Choroid plexus epithelial cell (primary cell): ENCODE results near the gene OIT3.
"Not testable (repeated sequence)": the region's sequence is repeated elsewhere in the genome, so short reads cannot be mapped to it uniquely, and the experiment has no call there.

ENCODE experiments used
- DNase-seq: peaks from one replicate; pipeline ENCODE4 v3.0.0-alpha.2; 2010; ENCODE audit warnings: low read depth
- H3K4me3 ChIP-seq: 2 replicates; pipeline ENCODE4 v1.5.1; 2011; ENCODE audit warnings: low read depth, mild to moderate bottlenecking, control low read depth, low read length, moderate library complexity
- TF ChIP-seq, protein P1 (sequence below): conservative IDR thresholded peaks from 2 replicates; pipeline ENCODE4 v1.5.1; 2011; ENCODE audit warnings: low read depth, mild to moderate bottlenecking, control low read depth, inconsistent platforms, low read length, moderate library complexity

Gene OIT3

DNA sequence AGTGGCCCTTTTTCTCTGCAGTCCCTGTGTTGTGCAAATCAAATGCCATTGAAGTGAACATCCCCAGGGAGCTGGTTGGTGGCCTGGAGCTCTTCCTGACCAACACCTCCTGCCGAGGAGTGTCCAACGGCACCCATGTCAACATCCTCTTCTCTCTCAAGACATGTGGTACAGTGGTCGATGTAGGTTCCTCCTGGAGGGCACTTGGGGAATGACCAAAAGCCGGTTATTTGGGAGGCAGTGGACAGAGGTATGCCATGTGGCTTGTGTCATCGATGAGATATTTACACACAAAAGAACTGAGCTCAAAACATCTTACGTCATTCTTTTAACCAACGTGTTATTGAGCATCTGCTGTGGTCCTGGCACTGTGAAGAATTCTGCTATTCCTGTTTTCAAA is 19.7 kb downstream of the OIT3 start:
- TF ChIP-seq, protein P1, sequence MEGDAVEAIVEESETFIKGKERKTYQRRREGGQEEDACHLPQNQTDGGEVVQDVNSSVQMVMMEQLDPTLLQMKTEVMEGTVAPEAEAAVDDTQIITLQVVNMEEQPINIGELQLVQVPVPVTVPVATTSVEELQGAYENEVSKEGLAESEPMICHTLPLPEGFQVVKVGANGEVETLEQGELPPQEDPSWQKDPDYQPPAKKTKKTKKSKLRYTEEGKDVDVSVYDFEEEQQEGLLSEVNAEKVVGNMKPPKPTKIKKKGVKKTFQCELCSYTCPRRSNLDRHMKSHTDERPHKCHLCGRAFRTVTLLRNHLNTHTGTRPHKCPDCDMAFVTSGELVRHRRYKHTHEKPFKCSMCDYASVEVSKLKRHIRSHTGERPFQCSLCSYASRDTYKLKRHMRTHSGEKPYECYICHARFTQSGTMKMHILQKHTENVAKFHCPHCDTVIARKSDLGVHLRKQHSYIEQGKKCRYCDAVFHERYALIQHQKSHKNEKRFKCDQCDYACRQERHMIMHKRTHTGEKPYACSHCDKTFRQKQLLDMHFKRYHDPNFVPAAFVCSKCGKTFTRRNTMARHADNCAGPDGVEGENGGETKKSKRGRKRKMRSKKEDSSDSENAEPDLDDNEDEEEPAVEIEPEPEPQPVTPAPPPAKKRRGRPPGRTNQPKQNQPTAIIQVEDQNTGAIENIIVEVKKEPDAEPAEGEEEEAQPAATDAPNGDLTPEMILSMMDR: no peak
- no peak overlapping the region for H3K4me3 ChIP-seq
- DNase-seq: no peak

DNA sequence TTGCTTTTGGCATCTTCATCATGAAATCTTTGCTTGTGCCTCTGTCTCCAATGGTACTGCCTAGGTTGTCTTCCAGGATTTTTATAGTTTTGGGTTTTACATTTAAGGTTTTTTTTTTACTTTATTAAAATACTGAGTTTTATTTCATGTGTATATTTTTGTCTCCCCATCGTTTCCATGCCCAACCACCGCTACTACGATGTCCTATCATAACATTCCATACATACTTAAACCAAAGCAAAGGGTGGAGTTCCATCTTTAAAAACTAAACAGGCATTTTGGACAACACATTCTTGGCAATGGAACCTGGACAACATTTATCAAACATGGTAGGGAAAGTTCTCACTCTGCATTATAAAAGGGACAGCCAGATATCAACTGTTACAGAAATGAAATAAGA is 23.7 kb downstream of the OIT3 start:
- DNase-seq: peak; percentile 25
- not testable (repeated sequence) for H3K4me3 ChIP-seq

DNA sequence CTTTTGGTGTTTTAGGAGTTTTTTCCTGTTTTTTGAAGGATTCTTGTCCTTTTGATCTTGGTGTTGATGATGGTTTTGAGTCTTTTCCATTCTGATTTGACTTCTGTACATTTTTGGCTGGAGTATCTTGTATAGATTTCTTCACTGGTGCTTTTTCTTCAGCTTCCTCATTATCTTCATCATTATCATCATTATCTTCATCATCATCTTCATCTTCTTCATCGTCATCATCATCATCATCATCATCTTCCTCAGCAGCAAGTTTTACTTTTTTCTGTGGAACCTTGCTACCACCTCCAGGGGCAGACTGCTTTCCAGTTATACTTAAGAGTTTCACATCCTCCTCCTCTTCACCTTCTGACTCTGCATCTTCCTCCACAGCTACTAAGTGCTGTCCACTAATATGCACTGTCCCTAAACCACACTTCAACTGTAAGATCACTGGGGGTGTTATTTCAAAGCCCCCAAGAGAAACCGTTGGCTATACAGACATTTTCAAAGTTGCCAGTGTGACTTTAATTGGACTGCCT is 24.3 kb downstream of the OIT3 start:
- DNase-seq, H3K4me3 ChIP-seq: not testable (repeated sequence)

DNA sequence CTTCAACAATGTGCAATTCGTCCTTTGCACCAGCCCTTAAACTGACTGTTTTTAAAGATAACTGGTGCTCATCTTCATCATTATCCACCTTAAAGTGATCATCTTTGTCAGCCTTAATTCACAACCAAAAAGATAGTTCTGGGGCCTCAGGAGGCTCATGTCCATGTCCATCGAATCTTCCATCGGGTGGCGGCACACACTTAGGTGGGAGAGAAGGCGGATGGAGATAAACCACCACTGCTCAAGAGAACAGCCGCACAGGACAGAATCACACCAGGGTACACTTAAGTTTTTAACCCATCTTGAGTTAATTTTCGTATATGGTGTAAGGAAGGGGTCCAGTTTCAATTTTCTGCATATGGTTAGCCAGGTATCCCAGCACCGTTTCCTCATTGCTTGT is 24.8 kb downstream of the OIT3 start:
- TF ChIP-seq, protein P1: no peak
- DNase-seq: no peak
- H3K4me3 ChIP-seq: no peak overlapping the region

DNA sequence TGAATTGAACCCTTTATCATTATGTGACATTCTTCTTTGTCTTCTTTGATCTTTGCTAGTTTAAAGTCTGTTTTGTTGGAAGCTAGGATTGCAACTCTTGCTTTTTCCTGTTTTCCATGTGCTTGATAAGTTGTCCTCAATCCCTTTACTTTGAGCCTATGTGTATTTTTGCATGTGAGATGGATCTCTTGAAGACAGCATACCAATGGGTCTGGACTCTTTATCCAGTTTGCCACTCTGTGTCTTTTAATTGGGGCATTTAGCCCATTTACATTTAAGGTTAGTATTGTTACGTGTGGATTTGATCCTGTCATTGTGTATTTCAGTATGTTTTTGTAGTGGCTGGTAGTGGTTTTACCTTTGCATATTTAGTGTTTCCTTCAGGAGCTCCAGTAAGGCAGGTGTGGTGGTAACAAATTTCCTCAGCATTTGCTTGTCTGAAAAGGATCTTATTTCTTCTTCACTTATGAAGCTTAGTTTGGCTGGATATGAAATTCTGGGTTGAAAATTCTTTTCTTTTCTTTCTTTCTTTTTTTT is 27.7 kb downstream of the OIT3 start:
- peak; percentile 18 for DNase-seq
- H3K4me3 ChIP-seq: not testable (repeated sequence)

DNA sequence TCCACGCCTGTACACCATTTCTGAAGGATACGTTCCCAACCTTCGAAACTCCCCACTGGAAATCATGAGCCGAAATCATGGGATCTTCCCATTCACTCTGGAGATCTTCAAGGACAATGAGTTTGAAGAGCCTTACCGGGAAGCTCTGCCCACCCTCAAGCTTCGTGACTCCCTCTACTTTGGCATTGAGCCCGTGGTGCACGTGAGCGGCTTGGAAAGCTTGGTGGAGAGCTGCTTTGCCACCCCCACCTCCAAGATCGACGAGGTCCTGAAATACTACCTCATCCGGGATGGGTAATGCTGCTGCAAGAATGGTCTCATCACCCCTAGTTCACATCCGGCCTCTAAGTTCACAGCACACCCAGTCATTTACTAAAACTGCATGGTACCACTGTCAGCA is 30.8 kb downstream of the OIT3 start:
- no peak for DNase-seq
- TF ChIP-seq, protein P1: no peak
- H3K4me3 ChIP-seq: no peak overlapping the region

DNA sequence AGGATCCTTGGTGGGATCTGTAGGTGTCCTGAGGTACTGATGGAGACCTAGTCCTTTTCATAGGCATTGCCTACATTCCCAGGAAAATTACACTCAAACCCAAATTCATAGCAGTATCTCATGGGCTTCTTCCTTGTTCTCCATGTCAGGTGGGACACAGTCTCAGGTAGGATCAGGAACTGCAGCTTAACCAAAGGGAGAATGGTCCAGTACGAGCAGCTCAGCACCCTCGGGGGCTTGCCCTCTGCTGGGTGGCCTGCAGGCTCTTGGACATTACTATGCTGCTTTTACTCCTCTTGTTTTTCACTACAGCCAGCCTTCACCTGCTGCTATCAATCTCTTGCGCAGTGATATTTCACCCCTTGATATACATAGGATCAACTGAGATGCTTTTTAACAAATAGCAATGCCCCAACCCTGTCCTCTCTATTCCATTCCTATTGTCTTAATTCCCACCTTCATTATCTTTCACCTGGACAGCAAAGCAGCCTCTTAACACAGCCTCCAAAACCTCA is 32.5 kb downstream of the OIT3 start:
- TF ChIP-seq, protein P1: no peak
- no peak for DNase-seq
- no peak overlapping the region for H3K4me3 ChIP-seq

DNA sequence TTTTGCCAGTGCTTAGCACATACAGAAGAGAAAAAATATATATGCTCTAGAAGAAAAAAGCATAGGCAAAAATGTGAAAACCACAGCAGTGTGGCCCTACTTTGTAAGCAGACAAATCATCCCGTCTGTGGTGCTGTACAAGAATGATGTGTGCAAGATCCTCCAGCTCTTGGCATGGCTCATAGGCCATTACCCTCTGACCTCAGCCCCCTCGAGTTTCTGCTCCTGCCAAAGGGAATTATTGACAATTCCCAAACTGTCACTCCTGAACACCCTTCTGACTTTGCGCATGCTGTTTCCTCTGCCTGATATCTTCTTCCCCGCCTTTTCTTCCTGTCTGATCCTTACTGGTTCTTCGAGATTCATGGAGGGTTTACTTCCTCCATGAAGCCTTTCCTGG is 33.9 kb downstream of the OIT3 start:
- DNase-seq: no peak
- TF ChIP-seq, protein P1: no peak

DNA sequence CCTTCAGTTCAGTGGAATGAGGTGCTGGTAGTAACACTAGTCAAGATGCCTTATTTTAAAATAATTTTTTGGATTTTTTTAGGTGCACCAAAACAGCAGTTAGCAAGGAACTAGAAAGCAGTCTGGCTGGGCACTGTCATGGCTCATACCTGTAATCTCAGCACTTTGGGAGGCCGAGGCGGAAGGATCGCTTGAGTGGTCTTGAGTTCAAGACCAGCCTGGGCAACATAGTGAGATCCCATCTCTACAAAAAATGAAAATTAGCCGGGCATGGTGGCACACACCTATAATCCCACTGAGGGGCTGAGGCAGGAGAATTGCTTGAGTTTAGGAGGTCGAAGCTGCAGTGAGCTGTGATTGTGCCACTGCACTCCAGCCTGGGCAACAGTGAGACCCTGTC is 35.3 kb downstream of the OIT3 start:
- H3K4me3 ChIP-seq: no peak overlapping the region
- TF ChIP-seq, protein P1: no peak
- DNase-seq: no peak

More for the DNA sequence above, 33.9 kb downstream of the OIT3 start:
- no peak overlapping the region for H3K4me3 ChIP-seq
